Fibroblast of skin of right quadriceps (primary cell): ENCODE measurements around the gene DET1.
"Not testable (repeated sequence)": the region's sequence is repeated elsewhere in the genome, so short reads cannot be mapped to it uniquely, and the experiment has no call there.

Experiments
- DNase-seq: peaks from one replicate; pipeline ENCODE4 v3.0.0-alpha.2; 2013

The DET1 gene

GRCh38 chr15:88490036-88490435 lies 56.4 kb downstream of the DET1 start:
- DNase-seq = no peak

GRCh38 chr15:88489321-88489720 lies 57.2 kb downstream of the DET1 start:
- no peak for DNase-seq

GRCh38 chr15:88487796-88488523 lies 58.5 kb downstream of the DET1 start:
- DNase-seq = no peak

- DNase-seq = no peak
These were observed 59.2 kb downstream of the DET1 start for GRCh38 chr15:88487178-88487795.

- DNase-seq = peak; percentile 43
These were observed 61.7 kb downstream of the DET1 start for GRCh38 chr15:88484682-88485331.

GRCh38 chr15:88482263-88482662 lies 64.2 kb downstream of the DET1 start:
- DNase-seq = no peak

- DNase-seq = no peak
These were observed 65.5 kb downstream of the DET1 start for GRCh38 chr15:88480981-88481380.

GRCh38 chr15:88479169-88479568 lies 67.3 kb downstream of the DET1 start:
- no peak for DNase-seq

- DNase-seq = no peak
These were observed 68.6 kb downstream of the DET1 start for GRCh38 chr15:88477904-88478303.

GRCh38 chr15:88477126-88477525 lies 69.4 kb downstream of the DET1 start:
- DNase-seq = no peak

- peak; percentile 33 for DNase-seq
These were observed 69.8 kb downstream of the DET1 start for GRCh38 chr15:88476635-88477060.

- DNase-seq = not testable (repeated sequence)
These were observed 72.7 kb downstream of the DET1 start for GRCh38 chr15:88473661-88474293.

GRCh38 chr15:88472225-88472624 lies 74.3 kb downstream of the DET1 start:
- no peak for DNase-seq

GRCh38 chr15:88470625-88471372 lies 75.7 kb downstream of the DET1 start:
- DNase-seq = no peak

- no peak for DNase-seq
These were observed 77.2 kb downstream of the DET1 start for GRCh38 chr15:88469321-88469720.

- DNase-seq = not testable (repeated sequence)
These were observed 77.8 kb downstream of the DET1 start for GRCh38 chr15:88468721-88469120.

- no peak for DNase-seq
These were observed 78.4 kb downstream of the DET1 start for GRCh38 chr15:88467935-88468528.

- DNase-seq = peak; percentile 90
These were observed 79.2 kb downstream of the DET1 start, which contains the start of the genes MRPL46 and MRPS11 for GRCh38 chr15:88467073-88467934. MRPL46 (minus strand) TSS chr15:88467388; CDS start chr15:88467377, 11 bp downstream. MRPS11 (plus strand) TSS chr15:88467708; CDS start chr15:88467718, 10 bp downstream.

- peak; percentile 21 for DNase-seq
These were observed 80.8 kb downstream of the DET1 start for GRCh38 chr15:88465633-88466224.

- no peak for DNase-seq
These were observed 82.5 kb downstream of the DET1 start for GRCh38 chr15:88463870-88464532.
